ENCODE data around the gene FAM163B.
"Not testable (repeated sequence)": the region's sequence is repeated elsewhere in the genome, so short reads cannot be mapped to it uniquely, and the experiment has no call there.

Gene FAM163B

GRCh38 chr9:133564451-133565116, 44.6 kb downstream of the FAM163B start:
- DNase-seq = no peak

- DNase-seq = not testable (repeated sequence)
These were observed 45.4 kb downstream of the FAM163B start for GRCh38 chr9:133563814-133564213.

GRCh38 chr9:133563291-133563796, 45.8 kb downstream of the FAM163B start:
- DNase-seq = no peak

- no peak for DNase-seq
These were observed 46.4 kb downstream of the FAM163B start for GRCh38 chr9:133562611-133563290.

- DNase-seq = no peak
These were observed 47.1 kb downstream of the FAM163B start for GRCh38 chr9:133561976-133562554.

GRCh38 chr9:133560944-133561343, 48.2 kb downstream of the FAM163B start:
- DNase-seq = no peak

GRCh38 chr9:133560311-133560710, 48.9 kb downstream of the FAM163B start:
- no peak for DNase-seq

GRCh38 chr9:133558191-133559126, 50.7 kb downstream of the FAM163B start:
- peak; percentile 17 for DNase-seq

- DNase-seq = no peak
These were observed 51.6 kb downstream of the FAM163B start for GRCh38 chr9:133557581-133557980.

GRCh38 chr9:133556354-133556753, 52.8 kb downstream of the FAM163B start:
- DNase-seq = no peak

- no peak for DNase-seq
These were observed 54.5 kb downstream of the FAM163B start for GRCh38 chr9:133554729-133555128.

- no peak for DNase-seq
These were observed 55.0 kb downstream of the FAM163B start for GRCh38 chr9:133553973-133554713.

GRCh38 chr9:133553123-133553522, 56.1 kb downstream of the FAM163B start:
- no peak for DNase-seq

- DNase-seq = no peak
These were observed 57.0 kb downstream of the FAM163B start for GRCh38 chr9:133552236-133552635.

GRCh38 chr9:133551446-133551845, 57.7 kb downstream of the FAM163B start:
- no peak for DNase-seq

GRCh38 chr9:133547116-133547515, 62.1 kb downstream of the FAM163B start:
- DNase-seq = no peak

- no peak for DNase-seq
These were observed 62.9 kb downstream of the FAM163B start for GRCh38 chr9:133546287-133546680.

- no peak for DNase-seq
These were observed 63.5 kb downstream of the FAM163B start for GRCh38 chr9:133545494-133546286.

GRCh38 chr9:133543772-133544467, 65.3 kb downstream of the FAM163B start:
- no peak for DNase-seq

- no peak for DNase-seq
These were observed 67.2 kb downstream of the FAM163B start for GRCh38 chr9:133542002-133542401.

- no peak for DNase-seq
These were observed 68.5 kb downstream of the FAM163B start for GRCh38 chr9:133540698-133541025.
